Measurements from ENCODE around the gene TEX38.
"Not testable (repeated sequence)": the region's sequence is repeated elsewhere in the genome, so short reads cannot be mapped to it uniquely, and the experiment has no call there.

The TEX38 gene

DNA sequence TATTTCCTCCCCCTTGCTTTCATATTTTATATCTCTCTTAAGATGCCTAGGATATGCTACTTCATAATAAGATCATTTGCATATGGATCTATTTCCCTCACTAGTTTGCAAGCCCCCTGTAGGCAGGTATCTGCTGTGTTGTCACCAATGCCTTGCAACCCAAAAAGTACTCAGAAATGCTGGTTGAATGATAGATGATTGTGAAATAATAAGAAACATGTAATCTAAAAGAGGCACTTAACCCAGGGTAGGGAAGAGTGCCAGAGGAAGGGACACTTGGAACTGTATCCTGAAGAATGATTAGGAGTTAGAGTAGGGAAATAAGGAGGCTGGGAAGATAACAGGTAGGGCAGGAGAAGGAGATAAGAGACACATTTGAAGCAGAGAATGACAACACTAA, 15.8 kb upstream of the TEX38 start:
- DNase-seq (ENCODE audit: low read depth), result no peak

- no peak for DNase-seq (ENCODE audit: low read depth)
These were observed 15.0 kb upstream of the TEX38 start for GRCh38 chr1:46656643-46657042.

DNA sequence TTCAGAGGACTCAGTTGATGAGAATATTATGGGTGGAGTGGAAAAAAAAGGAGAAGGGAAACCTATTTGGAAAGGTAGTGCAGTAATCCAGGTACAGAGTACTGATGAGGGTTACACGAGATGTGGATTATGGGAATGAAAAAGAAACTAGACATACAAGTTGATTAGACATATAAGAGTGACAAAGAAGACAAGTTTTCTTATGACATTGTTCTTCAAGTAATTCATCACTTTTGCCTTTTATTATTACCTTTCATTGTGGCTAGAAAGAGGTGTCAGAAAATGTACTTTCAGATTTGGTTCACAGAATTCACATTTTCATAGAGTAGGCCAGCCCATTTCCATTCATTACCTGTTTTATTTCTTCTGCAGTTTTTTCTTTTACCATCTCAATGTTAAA, 13.9 kb upstream of the TEX38 start:
- DNase-seq (ENCODE audit: low read depth), result no peak

- DNase-seq (ENCODE audit: low read depth), result no peak
These were observed 12.3 kb upstream of the TEX38 start for GRCh38 chr1:46659307-46659870.

DNA sequence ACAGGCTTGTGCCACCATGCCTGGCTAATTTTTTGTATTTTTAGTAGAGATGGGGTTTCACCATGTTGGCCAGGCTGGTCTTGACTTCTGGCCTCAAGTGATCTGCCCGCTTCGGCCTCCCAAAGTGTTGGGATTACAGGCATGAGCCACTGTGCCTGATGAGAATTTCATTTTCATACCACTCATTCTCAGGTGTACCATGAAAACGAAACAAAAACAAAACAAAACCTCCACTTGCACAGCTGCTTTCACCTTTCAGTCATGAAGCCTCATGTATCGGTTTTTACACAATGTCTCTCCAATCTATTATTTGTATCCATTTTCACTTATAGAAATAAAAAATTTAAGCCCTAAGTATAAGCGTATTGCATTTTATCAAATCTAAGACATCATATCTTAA, 11.5 kb upstream of the TEX38 start:
- DNase-seq (ENCODE audit: low read depth), result not testable (repeated sequence)

GRCh38 chr1:46662919-46663318, 8.7 kb upstream of the TEX38 start:
- not testable (repeated sequence) for DNase-seq (ENCODE audit: low read depth)

DNA sequence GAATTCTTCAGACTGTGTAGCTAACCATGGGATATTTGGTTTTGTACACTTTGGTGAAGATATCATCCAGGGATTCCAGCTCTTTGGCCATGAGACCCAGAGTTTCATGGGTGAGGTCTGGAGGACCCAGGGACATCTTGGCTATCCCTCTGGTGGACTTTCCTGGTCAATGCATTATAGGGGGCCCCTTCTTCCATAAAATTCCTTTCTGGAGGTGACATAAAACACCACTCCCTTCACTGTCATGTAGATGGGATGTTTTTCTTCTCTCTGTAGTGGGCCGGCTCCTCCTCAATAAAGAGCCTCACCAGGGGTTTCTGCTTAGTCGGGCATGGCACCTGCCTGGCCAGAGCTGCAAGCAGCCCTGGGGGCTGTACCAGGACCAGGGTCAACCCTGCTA, 5.7 kb upstream of the TEX38 start:
- DNase-seq (ENCODE audit: low read depth), result no peak

DNA sequence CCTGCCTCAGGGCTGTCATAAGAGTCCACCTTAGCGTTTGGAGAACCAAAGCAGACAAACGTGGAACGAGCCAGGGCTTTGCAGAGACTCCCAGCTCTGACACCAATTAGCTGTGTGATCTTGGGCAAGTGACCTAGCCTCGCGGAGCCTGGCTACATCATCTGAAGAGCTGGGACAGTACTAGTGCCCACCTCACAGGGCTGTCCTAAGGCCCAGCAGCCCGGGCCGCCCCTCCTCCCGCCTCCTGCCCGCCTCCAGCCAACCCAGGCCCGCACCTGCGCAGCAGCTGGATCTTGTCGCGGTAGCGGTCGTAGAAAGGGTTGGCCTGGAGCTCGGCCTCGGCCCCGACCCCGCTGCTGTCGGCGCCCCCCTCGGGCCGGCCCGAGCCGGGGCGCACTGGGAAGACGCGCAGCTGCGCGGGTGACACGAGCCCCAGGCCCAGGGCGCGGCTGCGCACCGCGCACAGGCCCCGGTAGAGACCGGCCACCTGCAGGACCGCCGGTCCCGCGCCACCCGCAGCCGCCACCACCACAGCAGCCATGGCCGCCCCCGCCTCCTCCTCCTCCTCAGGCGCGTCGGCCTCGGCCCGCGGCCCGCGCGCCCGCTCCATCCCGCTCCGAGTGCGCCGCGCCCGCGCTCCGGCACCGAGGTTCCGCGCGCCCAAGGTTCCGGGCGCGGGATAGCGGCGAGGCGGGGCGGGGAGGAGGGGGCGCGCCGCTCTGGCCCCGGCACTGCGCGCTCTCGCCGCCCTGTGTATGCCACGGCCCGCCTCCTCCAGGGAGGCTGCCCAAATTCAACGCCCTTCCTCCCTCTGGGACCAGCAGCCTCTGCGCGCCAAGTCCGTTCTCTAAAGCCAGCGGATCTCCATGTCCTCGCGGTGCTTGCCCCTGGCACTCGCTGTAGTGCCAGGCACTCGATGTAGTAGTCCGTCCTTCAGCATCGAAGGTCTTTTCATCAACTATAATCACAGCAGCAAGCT, 3.6 kb upstream of the TEX38 start, which contains the start of gene ATPAF1:
ATPAF1 (minus strand) TSS at position 583 of the 979 bp plus-strand sequence; CDS start at position 541, 42 bp downstream.
- peak; percentile 55 for DNase-seq (ENCODE audit: low read depth)

DNA sequence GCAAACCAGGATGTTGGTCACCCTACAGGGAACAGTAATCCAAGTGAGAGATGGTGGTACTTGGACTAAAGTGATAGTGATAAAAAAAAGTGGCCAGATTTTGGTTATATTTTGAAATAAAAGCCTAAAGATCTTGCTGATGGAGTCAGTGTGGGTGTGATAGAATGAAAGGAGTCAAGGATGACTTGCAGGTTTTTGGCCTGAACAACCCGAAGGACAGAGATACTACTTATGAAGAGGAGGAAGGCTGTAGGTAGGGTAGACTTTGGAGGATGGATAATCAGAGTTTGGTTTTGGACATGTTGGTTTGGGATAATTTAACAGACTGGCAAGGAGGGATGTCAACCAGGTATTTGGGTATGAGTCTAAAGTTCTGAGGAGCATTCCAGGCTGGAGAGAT, 1.5 kb upstream of the TEX38 start:
- no peak for DNase-seq (ENCODE audit: low read depth)

DNA sequence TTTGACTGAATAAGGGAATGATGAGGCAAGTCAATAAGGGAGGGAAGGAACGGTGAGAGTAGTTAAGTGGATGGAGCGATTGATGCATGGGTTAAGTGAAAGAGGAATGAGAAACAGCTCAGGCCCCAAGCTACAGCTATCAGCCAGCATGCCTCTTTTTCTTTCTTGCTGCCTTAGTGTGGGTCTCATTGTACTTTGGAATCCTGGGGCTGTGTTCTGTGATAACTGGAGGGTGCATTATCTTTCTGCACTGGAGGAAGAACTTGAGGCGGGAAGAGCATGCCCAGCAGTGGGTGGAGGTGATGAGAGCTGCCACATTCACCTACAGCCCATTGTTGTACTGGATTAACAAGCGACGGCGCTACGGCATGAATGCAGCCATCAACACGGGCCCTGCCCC, 1.0 kb downstream of the TEX38 start:
- DNase-seq (ENCODE audit: low read depth), result no peak

DNA sequence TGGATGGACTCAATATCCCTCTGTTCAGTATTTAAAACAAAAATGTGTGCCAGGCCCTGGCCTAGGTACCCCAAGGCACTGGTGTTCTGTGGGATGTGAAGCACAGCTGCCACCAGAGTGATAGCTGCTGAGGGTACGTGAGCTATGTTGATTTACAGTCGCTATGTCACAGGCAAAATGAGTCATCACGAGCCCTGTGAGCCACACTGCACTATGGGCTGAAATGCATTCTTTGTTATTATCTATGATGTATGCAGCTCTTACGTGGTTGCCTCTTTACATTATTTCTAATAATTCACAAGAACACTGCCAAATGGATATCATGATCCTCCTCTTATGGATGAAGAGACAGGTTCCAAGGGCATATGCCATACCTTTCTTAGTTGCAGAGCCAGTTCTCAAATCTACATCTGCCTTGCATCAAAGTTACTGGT, 2.1 kb downstream of the TEX38 start:
- DNase-seq (ENCODE audit: low read depth), result no peak

DNA sequence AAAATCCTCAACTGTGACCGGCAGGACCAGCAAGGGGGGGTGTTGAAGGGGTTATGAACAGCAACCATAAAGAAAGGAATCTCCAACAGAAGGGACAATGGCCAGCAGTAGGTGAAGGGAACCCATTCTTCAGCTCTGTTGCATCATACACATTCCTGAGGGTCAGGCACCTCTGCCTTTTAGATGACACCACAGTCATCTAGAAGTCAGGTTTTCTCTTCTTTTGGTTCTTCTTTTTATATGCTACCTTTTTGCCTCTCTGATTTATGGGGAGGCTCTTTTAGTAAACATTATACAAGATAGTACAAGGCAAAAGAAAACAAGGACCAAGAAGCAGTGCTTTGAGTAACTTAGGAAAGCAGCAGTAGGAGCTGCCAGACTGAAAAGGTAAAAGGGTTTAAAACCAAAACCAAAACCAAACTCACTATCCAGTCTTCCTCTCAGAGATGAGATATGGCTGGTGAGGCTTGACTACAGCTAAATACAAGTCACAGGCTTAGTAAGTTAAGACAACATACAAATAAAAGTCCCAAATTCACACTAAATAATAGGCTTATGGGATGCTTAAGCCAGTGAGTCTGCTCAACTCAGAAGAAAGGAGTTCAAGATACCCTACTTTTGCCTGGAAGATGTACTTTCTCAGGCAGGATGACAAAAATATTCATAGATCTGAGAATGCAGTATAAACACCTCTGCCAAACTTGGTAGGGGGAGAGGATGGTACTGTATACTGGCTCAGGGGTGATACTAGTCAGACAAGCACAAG, 4.1 kb downstream of the TEX38 start:
- no peak for DNase-seq (ENCODE audit: low read depth)

GRCh38 chr1:46676531-46676930, 4.9 kb downstream of the TEX38 start:
- no peak for DNase-seq (ENCODE audit: low read depth)

- DNase-seq (ENCODE audit: low read depth), result no peak
These were observed 5.7 kb downstream of the TEX38 start for GRCh38 chr1:46677339-46677738.

GRCh38 chr1:46679789-46680573, 8.3 kb downstream of the TEX38 start:
- no peak for DNase-seq (ENCODE audit: low read depth)

GRCh38 chr1:46681333-46682034, 9.8 kb downstream of the TEX38 start:
- no peak for DNase-seq (ENCODE audit: low read depth)

DNA sequence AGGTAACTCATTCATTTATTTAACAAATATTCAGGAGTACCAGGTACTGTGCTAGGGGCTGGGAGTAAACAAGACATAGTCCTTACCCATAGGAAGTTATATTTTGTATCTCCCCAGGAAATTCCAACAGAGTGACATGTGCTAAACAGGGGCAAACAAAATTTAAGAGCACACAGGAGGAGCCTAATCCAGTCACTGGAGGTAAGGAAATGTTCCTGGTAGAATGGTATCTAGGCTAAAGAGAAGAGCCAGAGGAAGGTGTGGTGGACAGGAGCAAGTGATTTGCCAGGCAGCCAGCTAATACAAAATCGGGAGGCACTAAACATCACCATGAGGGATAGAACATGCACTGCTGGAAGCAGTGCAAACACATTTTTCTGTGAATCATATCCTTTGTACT, 10.4 kb downstream of the TEX38 start:
- DNase-seq (ENCODE audit: low read depth), result no peak

GRCh38 chr1:46684670-46685069, 13.0 kb downstream of the TEX38 start:
- no peak for DNase-seq (ENCODE audit: low read depth)

- no peak for DNase-seq (ENCODE audit: low read depth)
These were observed 14.6 kb downstream of the TEX38 start for GRCh38 chr1:46686255-46686654.

- DNase-seq (ENCODE audit: low read depth), result peak; percentile 67
These were observed 15.5 kb downstream of the TEX38 start for GRCh38 chr1:46687093-46687659.

All from stromal cell of bone marrow (primary cell).